ENCODE measurements around the gene FAM186B.
"Not testable (repeated sequence)": the region's sequence is repeated elsewhere in the genome, so short reads cannot be mapped to it uniquely, and the experiment has no call there.

DNA sequence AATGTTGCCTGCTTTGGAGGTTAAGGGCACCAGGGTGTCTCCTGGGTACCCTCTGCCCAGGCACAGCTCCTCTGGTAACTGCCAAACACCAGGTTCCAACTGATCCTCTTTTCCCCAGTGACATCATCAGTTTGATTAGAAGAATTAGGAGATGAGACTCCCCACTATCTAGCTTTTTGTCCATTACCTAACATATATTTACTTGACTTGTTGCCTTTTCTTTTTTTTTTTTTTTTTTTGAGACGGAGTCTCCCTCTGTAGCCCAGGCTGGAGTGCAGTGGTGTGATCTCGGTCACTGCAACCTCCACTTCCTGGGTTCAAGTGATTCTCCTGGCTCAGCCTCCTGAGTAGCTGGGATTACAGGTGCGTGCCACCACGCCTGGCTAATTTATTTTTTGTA is at the start of gene FAM186B:
- not testable (repeated sequence) for TF ChIP-seq RFX5 (IDR thresholded peaks at IDR 0.05); CTCF (IDR thresholded peaks at IDR 0.05); POLR2AphosphoS2 (conservative IDR thresholded peaks at IDR 0.05; ENCODE audit: low read length); KDM5A (IDR thresholded peaks at IDR 0.05); CEBPB (IDR thresholded peaks at IDR 0.05)
- TF ChIP-seq, protein P1, sequence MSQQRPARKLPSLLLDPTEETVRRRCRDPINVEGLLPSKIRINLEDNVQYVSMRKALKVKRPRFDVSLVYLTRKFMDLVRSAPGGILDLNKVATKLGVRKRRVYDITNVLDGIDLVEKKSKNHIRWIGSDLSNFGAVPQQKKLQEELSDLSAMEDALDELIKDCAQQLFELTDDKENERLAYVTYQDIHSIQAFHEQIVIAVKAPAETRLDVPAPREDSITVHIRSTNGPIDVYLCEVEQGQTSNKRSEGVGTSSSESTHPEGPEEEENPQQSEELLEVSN (IDR thresholded peaks at IDR 0.05; ENCODE audit: borderline replicate concordance, low read depth) = not testable (repeated sequence)

Data from A549 (cell line).